ENCODE results near the gene CTSE. TPM values are rescaled to one million over a fixed set of nuclear protein-coding genes. Genes with fewer than 3 reads are reported as not detected.

CTSE gene
- total RNA-seq, 2 experiments from 2014 or later = not detected

- no peak overlapping the region for H3K4me3 Mint-ChIP-seq
- CTCF ChIA-PET = interaction anchor here (1.8 kb wide), 1 partner anchor 11 kb away, joined by 13 read pairs; no protein-coding TSS in a partner anchor
- intact Hi-C loops (cut with micrococcal nuclease) = no loop called here
- peaks cover 10% of the 10 kb centered on the region for H3K4me1 Mint-ChIP-seq (ENCODE audit: low read depth)
- POLR2A ChIA-PET = no interaction called here
- H3K9me3 Mint-ChIP-seq = no peaks in the 10 kb centered on the region
- DNase-seq = no peak
- no peaks in the 10 kb centered on the region for H3K36me3 Mint-ChIP-seq (ENCODE audit: low read depth)
- ATAC-seq = no peak
- H3K27ac Mint-ChIP-seq = no peak overlapping the region
- peaks cover 10% of the 10 kb centered on the region for H3K27me3 Mint-ChIP-seq
- TF ChIP-seq CTCF (IDR thresholded peaks at IDR 0.05) = no peak
These were observed 17.9 kb upstream of the CTSE start for GRCh38 chr1:206041640-206042039.

GRCh38 chr1:206040328-206040727, 16.6 kb upstream of the CTSE start:
- intact Hi-C loops (cut with micrococcal nuclease) = no loop called here
- ChIA-PET POLR2A (interaction anchor here (0.6 kb wide), 1 partner anchor 19 kb away, joined by 3 read pairs; no protein-coding TSS in a partner anchor), CTCF (interaction anchor here (1.0 to 1.1 kb wide), 2 partner anchors 10 kb away, joined by 3 to 4 read pairs; no protein-coding TSS in a partner anchor)
- no peak for TF ChIP-seq CTCF (IDR thresholded peaks at IDR 0.05)
- no peaks in the 10 kb centered on the region for H3K36me3 Mint-ChIP-seq (ENCODE audit: low read depth)
- DNase-seq (no peak), ATAC-seq (no peak)
- H3K27ac Mint-ChIP-seq = no peak overlapping the region
- peaks cover 11% of the 10 kb centered on the region for H3K4me1 Mint-ChIP-seq (ENCODE audit: low read depth)
- H3K9me3 Mint-ChIP-seq = no peaks in the 10 kb centered on the region
- no peak overlapping the region for H3K4me3 Mint-ChIP-seq
- peaks cover 14% of the 10 kb centered on the region for H3K27me3 Mint-ChIP-seq

- H3K4me3 Mint-ChIP-seq = no peak overlapping the region
- CTCF ChIA-PET = interaction anchor here (0.7 to 1.1 kb wide), 3 partner anchors 9 to 14 kb away, joined by 3 to 4 read pairs (median 3); no protein-coding TSS in a partner anchor
- TF ChIP-seq CTCF (IDR thresholded peaks at IDR 0.05) = no peak
These were observed 15.6 kb upstream of the CTSE start for GRCh38 chr1:206039046-206039973.

DNA sequence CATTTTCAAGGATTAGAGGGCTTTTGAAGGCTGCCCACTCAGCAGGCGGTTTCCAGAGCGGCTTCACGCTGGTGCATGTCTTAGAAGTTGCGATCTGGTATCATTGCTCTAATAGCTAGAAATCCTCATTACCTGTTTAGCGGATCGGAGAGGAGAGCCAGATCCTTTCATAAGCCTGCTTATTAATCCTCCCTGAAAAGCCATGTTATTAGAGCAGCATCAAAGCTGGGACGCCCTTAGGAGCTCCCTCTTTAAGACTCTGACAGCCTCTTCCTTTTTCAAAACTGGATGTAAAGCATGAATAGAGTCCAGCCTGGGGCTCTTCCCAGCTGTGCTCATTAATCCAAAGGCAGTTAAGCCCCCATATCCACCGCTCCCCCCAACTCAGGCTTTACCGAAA, 13.9 kb upstream of the CTSE start:
- Mint-ChIP-seq H3K27me3 (peaks cover 28% of the 10 kb centered on the region), H3K36me3 (ENCODE audit: low read depth) (no peaks in the 10 kb centered on the region), H3K9me3 (no peaks in the 10 kb centered on the region), H3K27ac (no peak overlapping the region), H3K4me1 (ENCODE audit: low read depth) (peaks cover 16% of the 10 kb centered on the region), H3K4me3 (no peak overlapping the region)
- DNase-seq = no peak
- ChIA-PET CTCF (interaction anchor here (1.0 to 1.6 kb wide), 2 partner anchors 8 to 68 kb away, joined by 4 to 11 read pairs; no protein-coding TSS in a partner anchor), POLR2A (interaction anchor here (1.6 kb wide), 1 partner anchor 7 kb away, joined by 5 read pairs; no protein-coding TSS in a partner anchor)
- intact Hi-C loops (cut with micrococcal nuclease) = no loop called here
- TF ChIP-seq CTCF (IDR thresholded peaks at IDR 0.05) = no peak
- ATAC-seq = no peak

More at GRCh38 chr1:206039046-206039973, 15.6 kb upstream of the CTSE start:
- Mint-ChIP-seq H3K4me1 (ENCODE audit: low read depth) (peaks cover 16% of the 10 kb centered on the region), H3K9me3 (no peaks in the 10 kb centered on the region), H3K36me3 (ENCODE audit: low read depth) (no peaks in the 10 kb centered on the region), H3K27me3 (peaks cover 20% of the 10 kb centered on the region), H3K27ac (no peak overlapping the region)
- POLR2A ChIA-PET = no interaction called here
- ATAC-seq (no peak), DNase-seq (no peak)
- intact Hi-C loops (cut with micrococcal nuclease) = no loop called here
